NCI-H2196 treated with DMSO at 0.1 percent for 48 hours (cell line): ENCODE results near the gene SMG7.

Experiments
- DNase-seq: peaks from one replicate; lab custom pipeline; 2025; ENCODE audit not compliant: unreplicated experiment; lab: John Stamatoyannopoulos, UW

Gene SMG7

DNA sequence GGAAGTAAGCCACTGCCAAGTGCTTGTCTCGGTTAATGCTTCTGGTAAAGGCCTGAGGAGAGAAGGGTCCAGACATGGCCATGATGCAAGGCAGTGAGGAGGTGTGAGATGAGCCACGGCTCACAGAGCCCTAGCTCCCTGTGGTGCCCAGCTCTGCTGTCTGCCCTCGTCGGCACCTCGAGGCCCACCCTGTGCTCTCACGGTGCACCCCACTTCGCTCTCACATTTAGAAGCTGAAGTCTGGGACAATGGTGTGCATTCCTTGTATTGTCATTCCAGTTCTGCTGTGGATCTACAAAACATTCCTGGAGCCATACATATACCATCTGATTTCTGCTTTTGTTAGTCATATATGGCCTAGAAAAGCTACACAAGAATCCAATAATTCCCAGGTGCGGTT is 114.6 kb downstream of the SMG7 start:
- no peak for DNase-seq

DNA sequence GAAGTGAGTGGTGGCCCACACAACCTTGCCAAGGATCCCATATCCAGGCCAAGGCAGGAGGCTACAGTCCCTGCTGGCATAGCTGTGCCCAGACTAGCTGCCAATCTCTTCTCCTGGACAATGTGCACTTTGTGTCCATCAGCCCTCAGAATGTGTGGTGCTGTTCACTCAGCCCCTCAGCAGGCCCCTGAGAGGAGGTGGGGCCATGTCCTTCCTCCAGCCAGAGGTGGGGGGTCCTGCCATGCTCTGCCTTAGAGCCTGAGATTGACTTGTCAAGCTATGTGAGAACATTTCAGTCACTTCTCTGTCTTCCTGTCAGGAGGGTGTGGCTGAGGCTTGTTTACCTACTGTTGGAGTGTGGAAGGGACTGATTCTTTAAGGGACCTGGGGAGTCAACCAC is 116.5 kb downstream of the SMG7 start:
- DNase-seq: no peak

DNA sequence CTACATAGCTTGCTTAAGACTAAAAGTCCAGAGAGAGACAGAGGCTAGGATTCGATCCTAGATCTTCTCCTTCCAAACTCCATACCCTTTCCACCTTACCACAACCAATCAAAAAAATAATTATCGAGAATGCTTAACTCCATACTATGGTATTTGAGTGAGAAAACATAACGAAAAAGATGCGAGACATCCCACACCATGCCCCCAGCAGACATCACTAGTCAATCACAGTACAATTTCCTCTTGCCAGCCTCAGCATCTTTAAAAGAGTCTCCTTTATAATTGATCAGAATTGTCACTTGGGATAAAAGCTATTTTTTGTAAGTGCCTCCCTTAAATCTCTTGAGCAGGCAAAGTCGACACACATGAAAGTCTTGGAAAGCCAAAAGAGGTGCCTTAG is 117.1 kb downstream of the SMG7 start:
- no peak for DNase-seq

GRCh38 chr1:183589874-183590243 is 117.6 kb downstream of the SMG7 start:
- DNase-seq: no peak

DNA sequence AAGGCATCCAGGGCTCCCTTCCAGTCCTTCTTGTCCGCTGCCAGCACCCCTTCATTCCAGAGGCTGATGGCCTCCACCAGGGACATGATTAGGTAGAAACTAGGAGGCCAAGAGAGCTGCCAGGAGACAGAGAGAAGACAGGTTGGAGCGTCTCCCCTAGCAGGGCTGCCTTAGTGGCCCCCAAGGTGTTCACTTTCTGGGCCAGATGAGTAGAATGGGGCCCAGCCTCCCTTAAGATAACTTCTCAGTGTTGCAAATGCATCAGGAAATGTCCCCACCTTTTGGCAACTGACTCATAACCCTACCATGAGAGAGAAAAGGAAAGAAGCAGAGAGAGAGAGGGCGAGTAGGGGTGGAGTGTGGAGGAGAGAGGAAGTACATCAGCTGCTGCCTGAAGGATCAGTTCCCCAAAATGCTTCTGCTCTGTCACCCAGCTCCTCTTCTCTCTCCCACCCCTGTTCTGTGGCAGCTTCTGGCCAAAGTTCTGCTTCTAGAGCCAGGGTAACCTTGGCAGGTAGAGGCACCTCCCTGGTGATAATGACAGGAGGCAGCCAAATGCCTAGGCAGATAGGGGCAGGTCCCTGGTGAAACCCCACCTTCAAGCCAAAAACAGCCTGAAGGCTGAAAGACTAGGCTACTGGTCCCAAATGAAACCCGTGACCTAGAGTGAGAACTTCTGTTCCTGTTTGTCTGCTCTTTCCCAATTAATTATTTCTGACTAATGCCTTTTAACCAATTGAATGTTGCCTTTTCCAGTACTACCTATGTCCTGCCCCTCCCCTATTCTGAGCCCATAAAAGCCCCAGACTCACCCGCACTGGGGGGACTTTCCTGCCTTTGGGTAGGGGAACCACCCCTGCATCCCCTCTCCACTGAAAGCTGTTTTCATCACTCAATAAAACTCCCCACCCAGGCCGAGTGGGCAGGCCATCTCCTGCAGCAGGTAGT is 118.2 kb downstream of the SMG7 start, which contains the start of gene NCF2:
TSS of gene NCF2 (minus strand) at position 216 of the 948 bp plus-strand sequence. CDS start at position 86, 130 bp downstream.
- DNase-seq: no peak

DNA sequence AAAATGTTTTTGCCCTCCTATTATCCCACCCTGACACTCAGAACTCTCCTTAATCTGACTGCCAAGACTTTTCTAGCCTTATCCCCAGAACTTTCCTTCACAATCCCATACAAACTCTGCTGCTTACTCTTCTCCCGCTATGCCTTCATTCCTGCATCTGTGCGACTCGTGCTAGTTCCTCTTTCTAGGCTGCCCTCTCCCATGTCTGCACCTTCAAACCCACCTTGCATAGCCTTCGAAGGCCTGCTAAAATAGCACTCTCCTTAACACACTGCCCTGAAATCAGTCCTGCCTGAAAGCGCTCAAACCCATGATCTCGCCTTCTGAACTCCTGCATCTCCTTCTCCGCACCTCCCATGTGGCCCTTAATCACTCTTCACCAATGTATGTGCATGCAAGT is 120.4 kb downstream of the SMG7 start:
- DNase-seq: no peak

DNA sequence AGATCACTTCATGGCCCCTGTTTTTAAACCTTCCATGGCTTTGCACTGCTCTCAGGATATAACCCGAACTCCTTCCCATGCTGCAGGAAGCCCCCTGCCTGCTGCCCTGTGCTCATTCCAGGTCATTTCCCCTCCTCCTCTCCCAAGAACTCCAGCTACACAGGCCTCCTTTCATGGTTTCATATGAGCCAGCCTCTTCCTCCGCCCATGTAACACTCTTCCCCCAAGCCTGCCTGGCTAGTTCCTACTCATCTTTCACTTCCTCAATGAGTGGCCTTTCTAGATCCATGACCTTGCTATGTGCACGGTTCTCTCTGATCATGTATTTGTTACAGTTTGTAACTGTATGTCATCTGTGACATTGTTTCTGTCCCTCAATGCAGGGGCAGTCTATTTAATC is 121.1 kb downstream of the SMG7 start:
- DNase-seq: no peak

DNA sequence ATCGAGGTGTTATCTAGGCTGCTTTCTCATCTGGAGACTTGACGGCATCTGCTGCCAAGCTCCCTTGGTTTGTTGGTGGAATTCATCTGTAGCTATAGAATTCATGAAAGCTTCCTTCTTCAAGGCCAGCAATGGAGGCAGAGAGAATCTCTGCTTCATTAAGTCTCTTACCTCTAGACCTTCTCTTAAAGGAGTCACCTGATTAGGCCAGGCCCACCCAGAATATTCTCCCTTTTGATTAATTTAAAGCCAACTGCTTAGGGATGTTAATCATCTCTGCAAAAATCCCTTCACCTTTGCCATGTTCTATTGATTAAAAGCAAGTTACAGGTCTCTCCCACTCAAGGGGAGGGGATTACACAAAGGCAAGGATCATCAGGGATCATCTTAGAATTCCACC is 123.2 kb downstream of the SMG7 start:
- DNase-seq: no peak

- DNase-seq: no peak
These were observed 124.2 kb downstream of the SMG7 start for GRCh38 chr1:183596500-183596899.

GRCh38 chr1:183597656-183598347 is 125.5 kb downstream of the SMG7 start:
- DNase-seq: no peak

DNA sequence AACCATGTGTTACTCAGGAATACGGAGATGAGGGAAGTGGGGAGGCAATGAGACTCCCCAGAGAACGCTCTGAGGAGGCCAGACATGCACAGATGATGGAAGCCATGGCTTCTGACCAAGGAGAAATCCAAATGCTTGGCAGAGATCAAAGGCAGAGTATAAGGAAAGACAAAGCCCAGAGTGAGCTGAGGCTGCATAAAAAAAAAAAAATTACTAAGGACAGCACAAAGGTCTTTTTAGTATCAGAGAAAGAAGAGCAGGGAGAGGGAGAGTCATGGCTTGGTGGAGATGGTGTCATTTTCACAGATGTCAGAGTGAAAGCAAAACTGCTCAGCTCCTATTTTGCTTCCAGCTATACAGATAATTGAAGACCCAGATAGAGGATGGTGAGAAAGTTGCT is 126.1 kb downstream of the SMG7 start:
- DNase-seq: no peak

DNA sequence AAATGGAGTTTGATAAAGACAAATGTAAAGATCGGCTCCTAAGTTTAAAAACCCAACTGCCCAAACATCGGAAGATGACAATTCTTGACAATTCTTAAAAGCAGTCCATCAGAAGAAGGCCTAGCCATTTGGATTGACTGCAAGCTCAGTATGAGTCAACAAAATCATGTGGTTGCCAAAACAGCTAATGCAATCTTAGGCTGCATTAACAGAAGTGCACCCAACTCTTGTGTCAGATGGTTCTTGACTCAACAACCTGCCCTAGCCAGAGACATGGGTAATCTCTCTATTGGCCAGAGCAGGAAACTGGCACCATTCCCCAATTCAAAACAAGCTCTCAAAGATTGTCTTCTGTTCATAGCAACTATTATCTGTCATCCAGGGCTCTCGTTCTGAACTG is 127.8 kb downstream of the SMG7 start:
- DNase-seq: no peak

DNA sequence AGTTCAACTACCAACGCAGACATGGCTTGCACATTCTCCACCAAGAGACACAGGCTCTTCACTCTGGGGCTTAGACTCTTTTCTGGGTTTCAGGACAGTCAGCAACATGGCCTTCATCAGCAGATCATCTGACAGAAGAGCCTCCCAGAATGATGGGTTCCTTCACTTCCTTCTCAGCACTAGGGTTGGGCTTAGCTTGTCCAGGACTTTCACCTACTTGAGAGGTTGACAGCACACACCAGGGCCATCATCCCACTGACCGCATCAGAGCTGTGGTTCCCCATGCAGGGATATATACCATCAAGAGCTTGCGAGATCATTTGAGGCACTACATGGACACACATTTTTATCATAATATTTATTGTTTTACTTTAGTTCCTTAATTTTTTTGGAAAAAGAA is 128.3 kb downstream of the SMG7 start:
- no peak for DNase-seq

GRCh38 chr1:183602510-183602909 is 130.2 kb downstream of the SMG7 start:
- DNase-seq: no peak
